Measurements from ENCODE around the gene LAMA5. TPM values are rescaled to one million over a fixed set of nuclear protein-coding genes. Genes with fewer than 3 reads are reported as not detected.
A peak's percentile ranks its signal among the peaks of the same experiment; 100 is the strongest.

LAMA5 gene
- total RNA-seq, 6 experiments from 2014 or later: 30.3 to 80.8 (median 47.1) TPM

GRCh38 chr20:62321521-62321948 is 45.6 kb downstream of the LAMA5 start:
- no peaks in the 10 kb centered on the region for H3K9me3 ChIP-seq
- no peaks in the 10 kb centered on the region for H3K27me3 ChIP-seq
- H3K36me3 ChIP-seq: peaks cover 0 to 4% (median 0%) of the 10 kb centered on the region in 4 donors
- DNase-seq (no peak), ATAC-seq (peak; percentile 9 to 33 (median 14))
- H3K4me3 ChIP-seq: no peak overlapping the region
- no peak for TF ChIP-seq CTCF (IDR thresholded peaks at IDR 0.05)
- TF ChIP-seq POLR2A (IDR thresholded peaks at IDR 0.05): no peak
- WGBS (ENCODE audit: insufficient coverage, low coverage, low lambda C conversion rate, missing lambda C conversion rate): 96% methylated on average over 5 of the region's 7 CpGs
- intact Hi-C loops (cut with DNase I): no loop called here
- no peak overlapping the region for H3K27ac ChIP-seq
- peaks cover 0 to 8% (median 0%) of the 10 kb centered on the region in 4 donors for H3K4me1 ChIP-seq

GRCh38 chr20:62320581-62321354 is 46.3 kb downstream of the LAMA5 start:
- H3K4me3 ChIP-seq: no peak overlapping the region
- intact Hi-C loops (cut with DNase I): no loop called here
- WGBS (ENCODE audit: insufficient coverage, low coverage, low lambda C conversion rate, missing lambda C conversion rate): 36% methylated on average over 11 of the region's 22 CpGs
- TF ChIP-seq CTCF (IDR thresholded peaks at IDR 0.05): no peak
- no peak for TF ChIP-seq POLR2A (IDR thresholded peaks at IDR 0.05)
- H3K4me1 ChIP-seq: peaks cover 0 to 8% (median 0%) of the 10 kb centered on the region in 4 donors
- no peaks in the 10 kb centered on the region for H3K27me3 ChIP-seq
- DNase-seq (peak in 2 of 3 donors; percentile 83 to 87), ATAC-seq (peak; percentile 28 to 89 (median 82))
- peaks cover 0 to 11% (median 0%) of the 10 kb centered on the region in 4 donors for H3K36me3 ChIP-seq
- no peak overlapping the region for H3K27ac ChIP-seq
- H3K9me3 ChIP-seq: no peaks in the 10 kb centered on the region

GRCh38 chr20:62319346-62319909 is 47.7 kb downstream of the LAMA5 start:
- DNase-seq (no peak), ATAC-seq (no peak)
- no peak overlapping the region for H3K27ac ChIP-seq
- 85% methylated on average over 8 of the region's 29 CpGs for WGBS (ENCODE audit: insufficient coverage, low coverage, low lambda C conversion rate, missing lambda C conversion rate)
- no peaks in the 10 kb centered on the region for H3K27me3 ChIP-seq
- H3K4me1 ChIP-seq: peaks cover 0 to 8% (median 0%) of the 10 kb centered on the region in 4 donors
- H3K4me3 ChIP-seq: no peak overlapping the region
- H3K9me3 ChIP-seq: no peaks in the 10 kb centered on the region
- intact Hi-C loops (cut with DNase I): no loop called here
- no peak for TF ChIP-seq POLR2A (IDR thresholded peaks at IDR 0.05)
- no peak for TF ChIP-seq CTCF (IDR thresholded peaks at IDR 0.05)
- peaks cover 0 to 13% (median 0%) of the 10 kb centered on the region in 4 donors for H3K36me3 ChIP-seq

- no CpG with 5 or more reads among the region's 36 CpGs for whole genome bisulfite sequencing (ENCODE audit: insufficient coverage, low coverage, low lambda C conversion rate, missing lambda C conversion rate)
- no peak for ATAC-seq
These were observed 48.4 kb downstream of the LAMA5 start for GRCh38 chr20:62318400-62319345.

More at GRCh38 chr20:62318400-62319345, 48.4 kb downstream of the LAMA5 start:
- no peaks in the 10 kb centered on the region for H3K9me3 ChIP-seq
- DNase-seq: no peak
- peaks cover 0 to 5% (median 0%) of the 10 kb centered on the region in 4 donors for H3K4me1 ChIP-seq
- TF ChIP-seq POLR2A (IDR thresholded peaks at IDR 0.05) (no peak), CTCF (IDR thresholded peaks at IDR 0.05) (no peak)
- intact Hi-C loops (cut with DNase I): no loop called here
- no peak overlapping the region for H3K4me3 ChIP-seq
- no peaks in the 10 kb centered on the region for H3K27me3 ChIP-seq
- peaks cover 0 to 11% (median 0%) of the 10 kb centered on the region in 4 donors for H3K36me3 ChIP-seq
- H3K27ac ChIP-seq: no peak overlapping the region

Measured in right lobe of liver (tissue), 6 donors.